ENCODE results near the gene CMKLR1.

CMKLR1 gene

DNA sequence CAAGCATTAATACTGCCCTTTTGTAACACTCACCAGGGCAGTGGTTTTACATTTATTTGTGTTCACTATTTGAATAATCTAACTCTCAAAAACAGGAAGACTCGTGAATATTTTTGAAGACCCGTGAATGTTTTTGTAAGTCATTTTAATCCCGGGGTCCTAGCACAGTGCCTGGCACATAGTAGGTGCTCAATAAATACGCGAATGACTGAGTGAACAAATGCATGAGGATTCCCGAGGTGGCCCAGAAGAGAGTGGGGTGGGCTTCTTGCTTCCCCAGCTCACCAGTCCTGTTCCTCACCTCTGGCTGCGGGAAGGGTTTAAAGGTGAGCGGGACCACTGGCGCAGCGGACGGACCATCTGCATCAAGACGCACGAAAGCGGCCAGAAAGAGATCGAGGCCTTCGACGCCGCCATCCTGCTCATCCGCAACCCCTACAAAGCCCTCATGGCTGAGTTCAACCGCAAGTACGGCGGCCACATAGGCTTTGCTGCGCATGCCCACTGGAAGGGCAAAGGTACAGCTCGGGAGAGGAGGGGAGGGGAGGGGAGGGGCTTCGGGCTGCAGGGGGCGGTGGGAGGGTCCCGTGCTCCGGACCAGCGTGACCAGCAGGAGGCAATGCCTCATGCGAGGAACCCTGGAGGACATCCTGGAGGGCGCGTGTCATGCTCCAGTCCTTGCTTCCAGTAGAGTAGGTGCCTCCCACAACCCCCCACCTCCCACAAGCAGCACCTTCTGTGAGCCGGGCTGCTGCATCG lies 98.9 kb downstream of the CMKLR1 start:
- Histone ChIP-seq H3K36me3 (ENCODE audit: insufficient read depth, low read length) (no peaks in the 10 kb centered on the region), H3K9ac (ENCODE audit: insufficient read length) (no peak overlapping the region), H3K27ac (no peak overlapping the region), H3K4me3 (no peak overlapping the region), H3K9me3 (ENCODE audit: low read depth, low read length) (no peaks in the 10 kb centered on the region)
- no peak for DNase-seq (ENCODE audit: low read depth, low spot score)
- no peak for TF ChIP-seq POLR2AphosphoS5 (IDR thresholded peaks at IDR 0.05; ENCODE audit: borderline replicate concordance, low read depth, low read length)
- TF ChIP-seq EZH2 (IDR thresholded peaks at IDR 0.05) = no peak

DNA sequence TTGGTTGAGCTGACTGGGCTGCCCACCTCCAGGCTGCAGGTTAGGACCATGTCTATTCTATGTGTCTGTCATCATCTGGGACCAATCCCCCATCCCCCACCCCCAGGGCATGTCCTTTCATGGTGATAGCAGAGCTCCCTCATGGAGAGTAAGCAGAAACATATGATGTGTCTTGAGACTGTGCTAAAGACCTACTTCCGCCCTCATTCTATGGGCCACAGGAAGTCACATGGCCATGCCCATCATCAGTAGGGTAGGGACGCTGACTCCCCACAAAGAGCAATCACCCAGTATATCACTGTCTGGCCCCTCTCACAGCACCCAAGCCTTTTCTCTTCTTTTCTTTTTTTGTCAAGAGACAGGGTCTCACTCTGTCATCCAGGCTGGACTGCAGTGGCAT lies 99.7 kb downstream of the CMKLR1 start:
- H3K9ac ChIP-seq (ENCODE audit: insufficient read length) = no peak overlapping the region
- TF ChIP-seq POLR2AphosphoS5 (IDR thresholded peaks at IDR 0.05; ENCODE audit: borderline replicate concordance, low read depth, low read length) (no peak), FOXP2 (optimal IDR thresholded peaks at IDR 0.05; ENCODE audit: control extremely low read depth, extremely low read length, insufficient read depth) (no peak), EZH2 (IDR thresholded peaks at IDR 0.05) (no peak)
- no peak overlapping the region for H3K27ac ChIP-seq
- DNase-seq (ENCODE audit: low read depth, low spot score) = no peak
- no peak overlapping the region for H3K4me3 ChIP-seq
- H3K9me3 ChIP-seq (ENCODE audit: low read depth, low read length) = no peaks in the 10 kb centered on the region
- no peaks in the 10 kb centered on the region for H3K36me3 ChIP-seq (ENCODE audit: insufficient read depth, low read length)

DNA sequence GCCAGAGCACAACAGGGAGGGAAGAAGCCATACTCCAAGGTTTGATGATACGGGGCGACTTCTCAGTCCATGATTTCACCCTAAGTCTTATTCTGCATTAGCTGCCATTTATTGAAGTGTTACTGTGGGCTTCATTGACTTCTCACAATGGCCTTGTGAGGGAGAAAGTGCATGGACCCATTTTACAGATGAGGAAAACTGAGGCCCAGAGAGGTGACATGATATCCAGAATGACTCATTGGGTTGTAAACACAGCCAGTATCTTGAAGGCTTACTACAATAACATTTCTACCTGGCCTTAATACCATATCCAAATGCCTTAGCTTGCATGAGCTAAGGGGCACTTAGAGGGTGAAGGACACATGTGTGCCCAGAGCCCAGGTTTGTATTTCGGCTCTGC lies 100.6 kb downstream of the CMKLR1 start:
- no peak overlapping the region for H3K27ac ChIP-seq
- H3K9ac ChIP-seq (ENCODE audit: insufficient read length) = no peak overlapping the region
- DNase-seq (ENCODE audit: low read depth, low spot score) = no peak
- H3K4me3 ChIP-seq = no peak overlapping the region
- TF ChIP-seq FOXP2 (optimal IDR thresholded peaks at IDR 0.05; ENCODE audit: control extremely low read depth, extremely low read length, insufficient read depth) (no peak), EZH2 (IDR thresholded peaks at IDR 0.05) (no peak), POLR2AphosphoS5 (IDR thresholded peaks at IDR 0.05; ENCODE audit: borderline replicate concordance, low read depth, low read length) (no peak)
- H3K36me3 ChIP-seq (ENCODE audit: insufficient read depth, low read length) = no peaks in the 10 kb centered on the region
- no peaks in the 10 kb centered on the region for H3K9me3 ChIP-seq (ENCODE audit: low read depth, low read length)

All from SK-N-MC (cell line).